ENCODE measurements around the gene ADSS1.

ADSS1 gene

DNA sequence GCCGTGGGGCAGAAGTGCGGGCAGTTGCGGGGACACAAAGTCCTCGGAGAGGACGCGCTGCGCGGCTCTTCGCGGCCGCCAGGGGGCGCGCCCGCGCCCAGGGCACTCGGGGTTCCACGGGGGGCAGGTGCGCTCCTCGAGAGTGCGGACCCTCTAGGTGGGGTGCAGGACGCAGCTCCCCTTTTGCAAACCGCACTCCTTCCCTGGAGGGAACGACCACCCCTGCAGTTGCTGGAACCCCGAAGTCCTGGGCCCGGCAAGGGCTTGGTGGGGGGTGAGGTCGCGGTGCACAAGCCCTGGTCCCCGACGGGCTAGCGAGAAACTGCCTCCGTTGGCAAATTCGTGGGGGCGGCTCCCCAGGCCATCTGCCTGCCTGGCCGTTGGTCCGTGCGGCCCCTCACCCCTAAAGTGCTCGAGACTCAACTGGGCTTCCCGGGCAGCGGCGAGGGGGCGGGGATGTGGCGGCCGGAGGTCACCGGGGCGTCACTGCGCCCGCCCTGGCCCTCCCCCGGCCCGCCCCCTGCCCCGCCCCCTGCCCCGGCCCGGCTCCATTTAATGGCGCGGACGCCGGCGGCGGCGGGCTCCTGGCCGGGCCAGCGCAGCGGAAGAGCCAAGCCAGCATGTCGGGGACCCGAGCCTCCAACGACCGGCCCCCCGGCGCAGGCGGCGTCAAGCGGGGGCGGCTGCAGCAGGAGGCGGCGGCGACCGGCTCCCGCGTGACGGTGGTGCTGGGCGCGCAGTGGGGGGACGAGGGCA lies at the start of gene ADSS1:
Gene ADSS1, plus strand, starts transcription at position 579 of the 756 bp plus-strand sequence. Its CDS starts 42 bp downstream, at position 621.
- DNase-seq (ENCODE audit: low read depth) = peak; percentile 64

DNA sequence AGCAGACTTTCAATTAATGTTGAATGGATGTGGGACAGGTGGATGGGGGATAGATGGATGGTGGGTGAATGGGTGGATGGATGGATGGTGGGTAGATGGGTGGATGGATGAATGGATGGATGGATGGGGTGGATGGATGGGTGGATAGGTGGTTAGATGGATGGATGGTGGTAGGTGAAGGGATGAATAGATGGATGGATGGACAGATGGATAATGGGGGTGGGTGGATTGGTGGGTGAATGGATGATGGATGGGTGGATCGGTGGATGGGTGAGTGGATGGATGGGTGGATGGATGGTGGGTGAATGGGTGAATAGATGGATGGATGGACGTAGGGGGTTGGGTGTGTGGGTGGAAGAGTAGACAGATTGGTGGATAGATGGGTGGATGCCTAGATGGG lies 48.6 kb upstream of the ADSS1 start:
- no peak for DNase-seq (ENCODE audit: low read depth)

DNA sequence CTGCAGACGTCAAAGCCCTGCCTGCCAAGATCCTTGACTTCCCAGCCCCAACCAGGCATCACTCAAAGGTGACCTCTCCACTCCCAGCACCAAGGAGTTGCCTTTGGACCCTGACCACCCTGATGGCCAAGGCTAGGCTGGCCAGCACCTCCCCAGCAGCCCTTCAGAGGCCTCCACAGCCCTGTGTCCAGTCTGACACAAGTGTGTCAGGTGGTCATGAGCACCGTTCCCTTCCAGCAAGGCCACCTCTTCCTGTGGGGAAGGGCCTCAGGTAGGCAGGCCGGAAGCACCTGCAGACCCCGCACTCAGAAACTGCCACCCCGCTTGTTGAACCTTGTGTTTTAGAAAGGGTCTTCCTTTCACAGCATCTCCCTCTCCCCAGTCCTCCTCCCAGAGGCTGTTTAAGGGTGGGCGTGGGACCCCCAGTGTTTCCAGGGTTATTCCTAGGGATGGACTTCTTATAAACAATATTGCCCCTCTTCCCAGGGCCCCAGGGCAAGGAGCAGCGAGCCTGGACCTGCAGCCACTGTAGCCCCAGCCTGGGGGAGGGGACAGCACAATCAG lies 47.8 kb upstream of the ADSS1 start:
- DNase-seq (ENCODE audit: low read depth) = no peak

DNA sequence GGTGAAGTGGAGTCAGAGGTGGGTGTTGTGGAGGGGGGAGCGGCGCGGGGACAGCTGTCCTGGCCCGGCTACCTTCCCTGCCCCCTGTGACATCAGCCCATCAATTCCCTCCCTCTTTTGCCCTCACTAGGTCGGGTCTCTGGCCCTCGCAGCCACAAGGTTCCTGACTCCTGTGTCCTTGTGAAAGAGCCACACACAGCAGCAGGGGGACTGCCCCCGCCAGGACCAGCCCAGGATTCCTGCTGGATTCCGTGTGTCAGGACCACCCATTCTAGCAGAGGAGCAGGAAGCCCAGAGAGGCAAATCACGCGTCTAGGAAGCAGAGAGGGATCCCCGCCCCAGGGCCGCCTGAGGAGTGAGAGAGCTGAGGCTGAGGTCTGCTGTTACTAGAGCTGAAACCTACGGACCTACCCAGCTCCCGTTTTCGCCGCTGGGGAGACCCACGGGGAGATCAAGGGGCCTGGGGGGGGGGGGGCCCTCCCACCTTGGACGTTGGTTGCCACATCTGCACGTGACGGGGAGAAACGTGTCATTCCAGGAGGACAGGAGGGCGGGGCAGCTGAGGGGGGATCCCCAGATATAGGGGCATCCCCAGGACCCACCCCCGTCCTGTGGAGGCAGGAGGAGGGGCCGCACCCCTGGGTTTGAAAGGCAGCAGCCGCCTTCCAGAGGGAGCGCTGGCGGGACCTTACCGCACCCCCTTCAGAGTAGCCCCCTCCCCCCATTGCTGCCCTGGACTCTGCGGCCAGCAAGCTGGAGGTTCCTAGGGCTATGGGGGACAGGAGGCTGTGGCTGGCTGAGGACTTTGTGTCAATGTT lies 47.1 kb upstream of the ADSS1 start:
- DNase-seq (ENCODE audit: low read depth) = no peak

GRCh38 chr14:104677512-104678332 lies 46.3 kb upstream of the ADSS1 start:
- DNase-seq (ENCODE audit: low read depth) = peak; percentile 87

DNA sequence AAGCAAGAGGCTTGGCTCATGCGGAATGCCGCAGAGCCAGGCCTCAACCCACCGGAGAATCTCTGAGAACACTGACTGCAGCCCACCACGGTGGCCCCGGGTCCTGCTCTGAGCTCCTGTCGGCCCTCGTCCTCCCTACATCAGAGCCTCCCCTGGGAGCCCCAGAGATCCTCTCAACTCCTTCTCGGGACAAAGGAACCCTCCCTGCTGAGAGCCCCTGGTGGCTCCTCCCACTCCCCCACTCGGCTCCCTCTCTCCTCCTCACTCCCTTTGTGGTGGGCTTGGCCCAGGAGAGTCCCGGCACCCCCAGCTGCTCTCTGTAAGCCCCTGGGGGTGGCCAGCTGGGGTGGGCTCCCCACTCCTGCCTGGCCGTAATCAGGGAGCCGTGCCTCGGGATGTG lies 45.7 kb upstream of the ADSS1 start:
- peak; percentile 50 for DNase-seq (ENCODE audit: low read depth)

GRCh38 chr14:104678901-104679705 lies 44.9 kb upstream of the ADSS1 start:
- no peak for DNase-seq (ENCODE audit: low read depth)

DNA sequence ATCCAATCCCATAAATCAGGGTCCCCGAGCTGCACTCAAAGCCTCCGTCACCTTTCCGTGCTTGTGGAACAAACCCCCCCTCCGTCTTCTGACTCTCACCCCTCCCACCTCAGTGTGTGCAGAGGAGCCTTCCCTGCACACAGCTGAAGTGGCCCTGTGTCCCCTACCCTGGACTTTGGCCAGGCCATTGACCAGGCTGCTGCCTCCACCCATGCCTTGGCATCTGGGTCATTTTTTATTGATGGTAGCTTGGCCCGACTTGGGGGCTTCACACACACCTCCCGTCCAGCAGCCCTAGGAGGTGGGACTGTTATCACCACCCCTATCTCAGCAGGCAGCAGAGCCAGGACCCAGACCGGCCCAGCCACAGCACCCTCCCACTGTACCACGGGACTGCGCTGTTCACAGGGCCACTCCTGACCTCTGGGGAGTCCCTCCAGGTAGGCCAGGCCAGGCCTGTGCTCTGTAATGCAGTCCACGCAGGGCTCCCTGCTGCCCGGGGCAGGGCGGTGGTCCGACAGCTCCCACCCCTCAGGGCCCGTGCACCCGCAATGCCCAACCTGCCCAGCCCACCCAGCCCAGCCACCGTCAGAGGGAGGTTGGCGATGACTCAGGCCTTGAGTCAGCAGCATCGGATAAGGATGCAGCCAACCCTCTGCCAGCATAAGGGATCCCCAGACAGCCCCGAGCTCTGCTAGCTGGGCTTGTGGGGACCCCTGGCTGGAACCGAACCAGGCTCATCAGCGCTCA lies 43.8 kb upstream of the ADSS1 start:
- DNase-seq (ENCODE audit: low read depth) = peak; percentile 84

DNA sequence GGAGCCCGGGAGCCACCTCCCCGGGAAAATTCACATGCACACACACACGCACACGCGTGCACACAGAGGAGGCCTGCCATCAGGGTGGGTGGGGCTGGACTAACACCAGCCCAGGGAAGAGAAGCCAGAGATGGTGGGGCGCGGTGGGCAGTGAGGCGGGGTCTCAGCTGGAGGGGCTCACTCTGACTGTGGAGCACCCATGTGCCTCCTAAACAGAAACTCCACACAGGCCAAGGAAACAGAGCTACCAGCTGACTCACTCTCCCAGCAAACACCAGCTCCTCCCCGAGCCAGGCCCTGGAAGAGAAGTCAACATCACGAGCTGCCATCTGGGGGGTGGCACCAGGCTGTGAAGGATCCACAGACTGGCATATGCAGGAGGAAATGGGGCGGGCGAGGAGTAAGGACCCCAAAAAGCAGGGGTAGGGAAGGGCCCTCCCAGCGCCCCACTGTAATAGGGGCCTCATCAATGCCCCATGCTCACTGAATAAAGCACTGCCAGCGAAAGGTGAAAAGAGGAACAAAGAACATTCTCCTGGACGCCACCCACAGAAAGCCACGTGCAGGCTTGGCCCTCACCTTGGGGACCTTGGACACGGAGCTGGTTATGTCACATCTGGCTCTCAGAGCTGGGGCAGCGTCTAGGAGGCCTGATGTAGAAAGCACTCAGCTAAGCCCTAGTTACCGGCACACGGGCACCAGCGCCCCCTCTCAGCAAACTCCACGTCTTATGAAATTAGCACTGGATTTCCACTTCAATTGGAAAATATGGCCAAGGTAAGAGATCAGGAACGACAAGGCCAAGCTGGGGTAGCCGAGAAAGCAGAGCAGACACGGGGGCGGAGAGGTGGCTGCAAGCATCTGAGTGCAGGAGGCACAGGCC lies 43.0 kb upstream of the ADSS1 start:
- DNase-seq (ENCODE audit: low read depth) = peak; percentile 86

GRCh38 chr14:104681689-104682074 lies 42.3 kb upstream of the ADSS1 start:
- peak; percentile 91 for DNase-seq (ENCODE audit: low read depth)

GRCh38 chr14:104682107-104682593 lies 41.9 kb upstream of the ADSS1 start:
- DNase-seq (ENCODE audit: low read depth) = peak; percentile 81

GRCh38 chr14:104683653-104684448 lies 40.2 kb upstream of the ADSS1 start:
- no peak for DNase-seq (ENCODE audit: low read depth)

DNA sequence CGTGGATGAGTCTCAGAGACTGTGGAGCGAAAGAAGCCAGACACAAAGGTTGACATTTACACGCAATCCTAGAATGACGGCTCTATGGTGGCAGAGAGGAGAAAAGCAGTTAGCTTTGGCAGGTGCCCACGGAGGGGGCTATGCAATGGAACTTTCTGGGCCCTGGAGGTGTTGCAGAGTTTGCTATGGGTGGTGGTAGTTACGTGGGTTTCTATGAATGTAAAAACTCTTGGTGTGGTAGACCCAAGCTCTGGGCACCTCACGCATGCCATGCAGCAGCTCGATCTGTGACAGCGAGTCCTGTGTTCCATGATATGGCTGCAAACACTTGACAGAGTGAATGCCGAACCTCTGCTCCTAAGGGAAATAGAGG lies 39.6 kb upstream of the ADSS1 start:
- no peak for DNase-seq (ENCODE audit: low read depth)

- no peak for DNase-seq (ENCODE audit: low read depth)
Observed at GRCh38 chr14:104685216-104685997, 38.6 kb upstream of the ADSS1 start.

DNA sequence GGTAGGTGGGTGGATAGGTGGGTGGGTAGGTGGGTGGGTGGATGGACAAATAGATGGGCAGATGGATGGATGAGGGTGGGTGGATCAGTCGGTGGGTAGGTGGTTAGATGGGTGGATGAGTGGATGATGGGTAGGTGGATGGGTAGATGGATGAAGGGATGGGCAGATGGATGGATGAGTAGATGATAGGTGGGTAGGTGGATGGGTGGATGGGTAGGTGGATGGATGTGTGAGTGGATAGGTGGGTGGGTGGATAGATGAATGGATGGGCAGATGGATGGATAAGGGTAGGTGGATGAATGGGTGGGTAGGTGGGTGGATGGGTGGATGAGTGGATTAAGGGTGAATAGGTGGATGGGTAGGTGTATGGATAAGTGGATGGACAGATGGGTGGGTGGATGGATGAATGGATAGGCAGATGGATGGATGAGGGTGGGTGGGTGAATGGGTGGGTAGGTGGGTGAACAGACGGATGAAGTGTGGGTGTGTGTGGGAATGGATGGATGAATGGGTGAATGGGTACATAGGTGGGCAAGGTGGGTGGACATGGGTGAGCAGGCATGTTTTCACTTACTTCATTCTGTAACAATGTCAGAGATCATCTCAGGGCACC lies 37.9 kb upstream of the ADSS1 start:
- DNase-seq (ENCODE audit: low read depth) = no peak

DNA sequence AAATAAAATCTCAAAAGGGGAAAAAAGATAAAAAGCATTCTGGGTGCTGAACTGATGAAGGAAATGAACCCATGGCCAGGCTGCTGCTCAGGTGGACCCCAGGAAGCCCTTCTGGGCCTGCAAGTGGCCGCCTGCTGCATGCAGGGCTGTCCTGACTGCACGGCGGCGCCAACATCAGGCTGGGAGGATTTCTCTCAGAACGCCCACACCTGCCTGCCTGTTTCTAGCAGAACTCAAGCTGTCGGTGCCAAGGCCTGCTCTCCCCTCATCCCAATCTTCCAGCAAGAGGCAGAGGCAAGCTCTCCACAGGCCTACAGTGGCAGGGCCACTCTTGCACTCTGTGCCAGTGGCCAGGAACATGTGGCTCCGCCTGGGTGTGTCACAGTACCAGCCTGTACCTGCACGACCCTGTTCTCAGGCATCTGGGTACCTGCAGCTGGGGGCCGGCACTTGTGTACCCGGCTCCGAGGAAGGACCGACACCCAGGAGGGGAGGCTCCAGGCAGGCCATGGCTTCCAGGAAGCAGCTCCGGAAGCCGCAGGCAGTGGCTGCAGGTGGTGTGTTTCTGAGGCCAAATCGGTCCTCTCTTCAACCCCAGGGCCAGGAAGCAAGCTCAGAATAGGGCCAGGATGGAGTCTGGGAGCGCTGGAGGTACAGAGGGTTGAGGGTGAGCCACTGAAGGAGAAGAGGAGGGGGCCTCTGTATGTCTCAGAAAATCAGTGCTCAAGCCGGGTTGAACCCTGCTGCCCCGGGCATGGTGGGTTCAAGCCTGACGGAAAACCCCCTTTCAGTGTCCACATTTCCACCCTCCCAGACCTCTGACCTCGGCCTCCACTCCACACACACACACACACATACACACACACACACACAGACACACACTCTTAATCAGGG lies 37.2 kb upstream of the ADSS1 start:
- DNase-seq (ENCODE audit: low read depth) = no peak

Measured in EH (cell line).